Cardiac fibroblast (primary cell): Measurements from ENCODE around the gene CACNA1D.
A peak's percentile ranks its signal among the peaks of the same experiment; 100 is the strongest.

Experiments used
- DNase-seq, 2 donors: peaks; one replicate each; pipeline versions ENCODE4 v3.0.0 to v3.0.0-alpha.2; 2010; ENCODE audit warnings: low read depth in 2 of 2
- H3K4me3 ChIP-seq, 2 donors: replicated peaks in 1 of 2; 1 replicate in 1 of 2; 2 replicates in 1 of 2; pipeline ENCODE4 v1.5.1; 2011; ENCODE audit warnings: low read depth in 2 of 2, low read length in 2 of 2, mild to moderate bottlenecking in 2 of 2, moderate library complexity in 1 of 2
- TF ChIP-seq, protein P1 (sequence below): IDR thresholded peaks from one replicate; pipeline ENCODE4 v1.5.1; 2011; ENCODE audit warnings: low read depth, mild to moderate bottlenecking, low read length, inconsistent platforms

Gene CACNA1D

DNA sequence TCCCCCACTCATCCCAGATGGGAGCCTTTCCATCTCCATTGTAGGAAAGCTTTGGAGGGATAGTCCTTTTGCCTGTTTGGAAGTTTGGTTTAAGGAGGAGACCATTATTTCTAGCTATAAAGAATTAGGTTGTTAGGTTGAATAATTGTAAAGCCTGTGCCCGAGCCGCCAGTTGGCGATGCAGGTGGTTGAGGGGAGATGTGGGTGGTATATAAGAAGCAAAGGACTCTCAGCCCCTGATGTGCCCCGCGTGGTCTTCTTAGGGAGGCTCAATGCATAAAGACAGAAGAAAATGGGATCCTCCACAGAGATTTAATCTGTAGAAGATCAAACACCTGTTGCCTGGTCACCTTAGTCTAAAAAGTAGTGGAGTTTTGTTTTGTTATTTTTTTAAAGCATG, 296.1 kb downstream of the CACNA1D start:
- no peak overlapping the region for H3K4me3 ChIP-seq
- TF ChIP-seq, protein P1, sequence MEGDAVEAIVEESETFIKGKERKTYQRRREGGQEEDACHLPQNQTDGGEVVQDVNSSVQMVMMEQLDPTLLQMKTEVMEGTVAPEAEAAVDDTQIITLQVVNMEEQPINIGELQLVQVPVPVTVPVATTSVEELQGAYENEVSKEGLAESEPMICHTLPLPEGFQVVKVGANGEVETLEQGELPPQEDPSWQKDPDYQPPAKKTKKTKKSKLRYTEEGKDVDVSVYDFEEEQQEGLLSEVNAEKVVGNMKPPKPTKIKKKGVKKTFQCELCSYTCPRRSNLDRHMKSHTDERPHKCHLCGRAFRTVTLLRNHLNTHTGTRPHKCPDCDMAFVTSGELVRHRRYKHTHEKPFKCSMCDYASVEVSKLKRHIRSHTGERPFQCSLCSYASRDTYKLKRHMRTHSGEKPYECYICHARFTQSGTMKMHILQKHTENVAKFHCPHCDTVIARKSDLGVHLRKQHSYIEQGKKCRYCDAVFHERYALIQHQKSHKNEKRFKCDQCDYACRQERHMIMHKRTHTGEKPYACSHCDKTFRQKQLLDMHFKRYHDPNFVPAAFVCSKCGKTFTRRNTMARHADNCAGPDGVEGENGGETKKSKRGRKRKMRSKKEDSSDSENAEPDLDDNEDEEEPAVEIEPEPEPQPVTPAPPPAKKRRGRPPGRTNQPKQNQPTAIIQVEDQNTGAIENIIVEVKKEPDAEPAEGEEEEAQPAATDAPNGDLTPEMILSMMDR: no peak
- DNase-seq: no peak

DNA sequence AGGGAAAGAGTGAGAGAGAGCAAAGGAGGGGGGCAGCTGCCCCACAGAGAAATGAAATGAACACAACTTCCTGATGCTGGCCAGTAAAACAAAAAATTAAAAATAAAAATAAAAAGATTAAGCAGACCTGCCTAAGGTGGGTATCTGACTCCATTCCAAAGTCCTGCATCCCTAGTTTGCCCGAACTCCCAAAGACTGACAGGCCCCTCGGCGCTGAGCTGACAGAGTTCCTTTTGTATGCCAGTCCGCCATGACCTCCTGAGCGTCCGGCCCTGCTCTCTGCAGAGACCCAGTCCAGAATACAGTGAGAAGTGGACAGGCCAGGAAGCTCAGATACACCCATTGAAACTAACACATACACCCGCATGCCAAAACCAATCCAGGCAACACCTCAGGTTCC, 296.9 kb downstream of the CACNA1D start:
- TF ChIP-seq, protein P1: no peak
- no peak for DNase-seq

DNA sequence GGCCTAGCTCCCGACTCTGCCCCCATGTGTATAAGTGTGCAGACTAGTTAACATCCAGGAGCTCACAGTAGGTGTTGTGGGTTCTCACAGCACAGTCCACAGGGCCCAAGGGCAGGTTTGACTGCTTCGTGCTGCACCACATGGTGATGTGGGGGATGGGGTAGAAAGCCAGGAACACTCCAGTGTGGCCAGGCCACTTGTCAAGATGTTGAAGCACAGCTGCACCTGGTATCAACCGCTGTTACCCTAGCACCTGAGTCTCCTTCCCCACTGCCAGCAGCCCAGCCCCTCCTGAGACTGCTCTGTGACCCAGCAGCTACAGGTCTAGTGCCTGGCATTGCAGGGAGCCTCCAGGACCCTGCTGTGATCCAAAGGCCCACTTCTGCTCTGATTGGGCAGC, 298.5 kb downstream of the CACNA1D start:
- no peak overlapping the region for H3K4me3 ChIP-seq
- TF ChIP-seq, protein P1: no peak
- no peak for DNase-seq

More for the DNA sequence above, 296.9 kb downstream of the CACNA1D start:
- no peak overlapping the region for H3K4me3 ChIP-seq

DNA sequence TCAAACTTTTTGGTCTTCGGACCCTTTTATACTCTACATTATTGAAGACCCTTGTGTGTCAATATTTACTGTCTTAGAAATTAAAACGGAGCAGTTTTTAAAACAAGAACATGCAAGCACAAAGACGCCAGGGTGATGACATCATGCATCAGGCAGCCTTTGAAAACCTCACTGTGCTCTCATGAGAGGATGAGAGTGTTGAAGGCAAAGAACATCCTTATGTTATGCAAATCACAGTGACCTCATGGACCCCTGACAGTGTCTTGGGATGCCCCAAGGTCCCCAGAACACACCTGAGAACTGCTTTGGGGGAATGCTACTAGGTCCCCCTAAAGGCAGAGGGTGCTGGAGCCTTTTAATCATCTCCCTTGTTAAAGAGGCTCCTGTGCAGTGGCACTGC, 300.2 kb downstream of the CACNA1D start:
- TF ChIP-seq, protein P1: no peak
- peak in 1 of 2 donors; percentile 8 for DNase-seq
- H3K4me3 ChIP-seq: no peak overlapping the region

DNA sequence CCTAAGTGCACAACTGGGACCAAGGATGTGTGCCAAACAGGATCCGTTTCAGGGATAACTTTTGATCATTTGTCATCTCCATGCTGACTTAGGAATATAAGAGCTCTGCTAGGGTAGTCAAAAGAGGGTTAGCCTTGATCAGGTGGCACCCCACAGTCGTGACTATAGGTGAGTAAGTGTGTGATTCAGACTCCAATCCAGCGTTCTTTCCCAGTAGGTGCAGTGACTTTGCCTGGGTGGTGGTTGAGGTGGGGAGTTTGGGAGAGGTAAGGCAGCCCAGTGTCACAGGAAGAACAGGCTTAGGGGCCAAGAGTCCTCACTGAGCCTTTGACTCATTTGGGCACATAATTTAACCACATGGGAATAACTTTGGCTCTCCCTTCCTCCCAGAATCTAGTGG, 300.8 kb downstream of the CACNA1D start:
- DNase-seq: no peak
- TF ChIP-seq, protein P1: no peak
- no peak overlapping the region for H3K4me3 ChIP-seq

DNA sequence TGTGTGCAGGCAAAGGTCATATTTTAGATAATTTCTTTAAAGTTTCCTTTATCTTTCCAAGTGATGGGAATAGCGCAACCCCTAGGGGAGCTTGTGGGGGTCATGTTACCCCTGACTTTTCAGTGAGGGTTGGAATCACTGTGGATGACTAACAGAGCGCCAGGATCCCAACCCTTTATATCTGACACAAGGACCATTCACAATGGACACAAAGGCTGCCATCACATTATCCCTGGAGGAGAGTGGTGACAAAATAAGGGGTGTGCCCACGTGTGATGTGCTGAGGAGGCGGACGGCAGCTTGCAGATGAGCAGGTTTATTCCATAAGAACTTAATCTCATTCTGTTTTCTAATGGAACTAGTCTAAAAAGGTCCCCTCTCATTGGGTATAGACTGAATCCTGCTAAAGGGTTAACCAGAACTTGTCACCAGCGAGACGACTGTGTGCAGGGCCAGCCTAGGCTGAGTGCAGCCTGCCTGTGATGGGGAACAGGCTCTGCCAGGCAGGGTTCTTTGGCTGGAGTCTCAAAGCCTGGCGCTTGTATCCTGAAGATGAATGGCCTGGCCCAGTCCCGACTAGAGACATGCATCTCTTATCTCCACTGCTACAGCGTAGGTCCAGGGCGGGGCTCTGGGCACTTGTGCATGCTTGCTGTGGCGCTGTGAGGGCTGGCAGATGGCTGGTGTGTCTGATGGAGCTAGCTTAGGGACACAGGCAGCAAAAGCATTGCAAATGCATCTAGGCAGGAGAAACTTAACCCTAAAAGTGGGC, 301.6 kb downstream of the CACNA1D start:
- no peak overlapping the region for H3K4me3 ChIP-seq
- DNase-seq: no peak
- TF ChIP-seq, protein P1: no peak

DNA sequence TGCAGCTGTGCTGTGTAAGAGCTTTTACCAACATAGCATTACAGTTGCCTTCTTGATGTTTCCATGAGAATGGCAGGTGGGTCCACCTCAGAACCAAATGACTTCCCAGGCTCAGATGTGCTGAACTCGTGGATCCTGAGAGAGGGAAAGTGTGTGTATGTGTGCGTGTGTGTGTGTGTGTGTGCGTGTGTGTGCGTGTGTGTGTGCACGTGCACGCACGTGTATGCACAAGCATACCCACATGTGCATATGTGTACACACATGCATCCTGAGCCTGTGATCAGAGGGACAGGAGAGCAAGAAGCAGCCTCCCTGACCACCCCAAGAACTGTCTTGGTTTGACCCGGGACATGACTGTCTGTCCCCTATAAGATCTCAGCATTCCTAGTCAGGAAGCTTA, 303.7 kb downstream of the CACNA1D start:
- TF ChIP-seq, protein P1: no peak
- no peak for DNase-seq
- H3K4me3 ChIP-seq: no peak overlapping the region
